SK-N-SH (cell line): ENCODE measurements around the gene GHDC. TPM values are rescaled to one million over a fixed set of nuclear protein-coding genes. Genes with fewer than 3 reads are reported as not detected.

ENCODE experiments used
- CTCF ChIA-PET: fragments of 300-600, 350-600 bp; formaldehyde crosslinking; extraction: SDS; loops from one replicate; lab custom pipeline; 2021; lab: Yijun Ruan, JAX
- POLR2A ChIA-PET: fragments of 350-600 bp; sonication (Branson Sonifier 250); formaldehyde crosslinking; extraction: SDS; loops from one replicate; lab custom pipeline; 2020; ENCODE audit warnings: antibody characterized with exemption, inconsistent platforms; lab: Yijun Ruan, JAX
- DNase-seq: peaks from one replicate; pipeline ENCODE4 v3.0.0; 2012
- H2AFZ ChIP-seq: fragments of 200-600 bp; sonication (generic); 2 replicates; pipeline ENCODE4 v1.8.1; 2016; ENCODE audit warnings: antibody characterized with exemption, mild to moderate bottlenecking, low read depth
- H3F3A ChIP-seq: fragments of 200-600 bp; sonication (generic); replicated peaks from 2 replicates; pipeline ENCODE3; 2016; ENCODE audit warnings: antibody characterized with exemption, mild to moderate bottlenecking; ENCODE audit not compliant: insufficient read depth
- H3K27ac ChIP-seq, 2 experiments: fragments of 200-500 bp in 1 of 2; fragments of 200-600 bp in 1 of 2; sonication (Bioruptor generic) in 1 of 2; sonication (generic), shearing (Covaris generic) in 1 of 2; 2 replicates each; pipeline versions ENCODE4 v1.5.1 to v1.6.1; 2014 to 2016; ENCODE audit warnings: low read depth in 2 of 2, inconsistent platforms in 1 of 2, low read length in 1 of 2, mild to moderate bottlenecking in 1 of 2, mixed read lengths in 1 of 2
- H3K27me3 ChIP-seq: fragments of 200-600 bp; sonication (generic), shearing (Covaris generic); 2 replicates; pipeline ENCODE4 v1.6.1; 2016; ENCODE audit warnings: mixed run types; ENCODE audit not compliant: insufficient read depth
- H3K36me3 ChIP-seq, 2 experiments: fragments of 200-500 bp in 1 of 2; fragments of 200-600 bp in 1 of 2; sonication (Bioruptor generic) in 1 of 2; sonication (generic) in 1 of 2; replicated peaks in 1 of 2; 2 replicates each; pipeline versions ENCODE3 to v1.5.1; 2014 to 2016; ENCODE audit warnings: low read length in 1 of 2, mild to moderate bottlenecking in 1 of 2; ENCODE audit not compliant: insufficient read depth in 2 of 2, control insufficient read depth in 1 of 2
- H3K4me1 ChIP-seq, 2 experiments: fragments of 200-500 bp in 1 of 2; fragments of 200-600 bp in 1 of 2; sonication (Bioruptor generic) in 1 of 2; sonication (generic), shearing (Covaris generic) in 1 of 2; 2 replicates each; pipeline versions ENCODE4 v1.5.1 to v1.6.1; 2014 to 2016; ENCODE audit warnings: low read depth in 1 of 2, low read length in 1 of 2, mixed run types in 1 of 2; ENCODE audit not compliant: insufficient read depth in 2 of 2, control insufficient read depth in 1 of 2
- H3K4me2 ChIP-seq: fragments of 200-600 bp; sonication (generic), shearing (Covaris generic); 2 replicates; pipeline ENCODE4 v1.6.1; 2017; ENCODE audit warnings: mixed run types
- H3K4me3 ChIP-seq, 2 experiments: fragments of 200-500 bp in 1 of 2; fragments of 200-600 bp in 1 of 2; sonication (Bioruptor generic) in 1 of 2; sonication (generic), shearing (Covaris generic) in 1 of 2; 2 replicates each; pipeline versions ENCODE4 v1.5.1 to v1.8.1; 2014 to 2016; ENCODE audit warnings: low read depth in 2 of 2, inconsistent platforms in 1 of 2, low read length in 1 of 2, mild to moderate bottlenecking in 1 of 2, mixed read lengths in 1 of 2, moderate library complexity in 1 of 2
- H3K79me2 ChIP-seq: fragments of 200-600 bp; sonication (generic); 2 replicates; pipeline ENCODE4 v1.8.1; 2017; ENCODE audit warnings: mild to moderate bottlenecking; ENCODE audit not compliant: insufficient read depth
- H3K9ac ChIP-seq: fragments of 200-600 bp; sonication (generic); 2 replicates; pipeline ENCODE4 v1.6.1; 2017; ENCODE audit warnings: mixed run types
- H3K9me2 ChIP-seq: fragments of 200-600 bp; sonication (generic); 2 replicates; pipeline ENCODE4 v1.6.1; 2017; ENCODE audit warnings: mixed run types
- H3K9me3 ChIP-seq: fragments of 200-600 bp; sonication (generic); 2 replicates; pipeline ENCODE4 v1.6.1; 2017; ENCODE audit warnings: mixed run types, mild to moderate bottlenecking, moderate library complexity
- H4K20me1 ChIP-seq: fragments of 200-600 bp; sonication (generic); 2 replicates; pipeline ENCODE4 v1.6.1; 2017; ENCODE audit warnings: mild to moderate bottlenecking, mixed run types; ENCODE audit not compliant: insufficient read depth
- ELF1 ChIP-seq: IDR thresholded peaks from 2 replicates; pipeline ENCODE4 v1.4.0; 2012
- EP300 ChIP-seq, 2 experiments: IDR thresholded peaks; 2 replicates each; pipeline versions ENCODE4 v1.4.0 to v1.6.1; 2012; ENCODE audit warnings: borderline replicate concordance in 1 of 2, low read depth in 1 of 2, low read length in 1 of 2
- EZH2phosphoT487 ChIP-seq: fragments of 200-600 bp; sonication (generic); IDR thresholded peaks from 2 replicates; pipeline ENCODE4 v1.6.1; 2017; ENCODE audit warnings: low read depth, mixed run types, mild to moderate bottlenecking, antibody characterized with exemption, moderate library complexity, borderline replicate concordance
- FOSL2 ChIP-seq: IDR thresholded peaks from 2 replicates; pipeline ENCODE4 v1.4.0; 2012; ENCODE audit warnings: low read depth, mild to moderate bottlenecking, moderate library complexity, borderline replicate concordance
- FOXJ3 ChIP-seq: sonication (generic); formaldehyde crosslinking; IDR thresholded peaks from 2 replicates; pipeline ENCODE4 v1.5.1; 2020; ENCODE audit warnings: mild to moderate bottlenecking, missing genetic modification reagents
- FOXM1 ChIP-seq: IDR thresholded peaks from 2 replicates; pipeline ENCODE4 v1.4.0; 2012; ENCODE audit warnings: low read depth, mild to moderate bottlenecking
- GATA2 ChIP-seq: sonication (generic); formaldehyde crosslinking; IDR thresholded peaks from 2 replicates; pipeline ENCODE4 v1.5.0; 2020; ENCODE audit warnings: mild to moderate bottlenecking, missing genetic modification reagents
- MXI1 ChIP-seq: IDR thresholded peaks from 2 replicates; pipeline ENCODE4 v1.6.1; 2012; ENCODE audit warnings: mild to moderate bottlenecking, low read depth, low read length, improper control_type of control experiment
- SMC3 ChIP-seq: IDR thresholded peaks from 2 replicates; pipeline ENCODE4 v1.6.1; 2012; ENCODE audit warnings: low read depth, low read length, improper control_type of control experiment
- TAF1 ChIP-seq: IDR thresholded peaks from 2 replicates; pipeline ENCODE4 v1.6.1; 2012; ENCODE audit warnings: low read depth, mild to moderate bottlenecking, low read length, moderate library complexity, borderline replicate concordance
- TEAD4 ChIP-seq: IDR thresholded peaks from 2 replicates; pipeline ENCODE4 v1.4.0; 2012; ENCODE audit warnings: mild to moderate bottlenecking, borderline replicate concordance; ENCODE audit not compliant: insufficient read depth
- WGBS: methylation state at CpG from one replicate; pipeline ENCODE4 v1.1.6; 2017; ENCODE audit warnings: low lambda C conversion rate; 5-methylcytosine and 5-hydroxymethylcytosine counted together
- polyA plus RNA-seq, 3 experiments: library from polyadenylated mRNA; depleted of rRNA; stranded (reverse); fragments of >200 nt; gene quantifications; 2 replicates each; pipeline ENCODE4 v1.2.3, GENCODE V29; 2012
- TF ChIP-seq, protein P1 (sequence below): fragments of 200-600 bp; sonication (generic); IDR thresholded peaks from 2 replicates; pipeline ENCODE4 v1.6.1; 2017; ENCODE audit warnings: antibody characterized with exemption, mild to moderate bottlenecking, moderate library complexity
- TF ChIP-seq, protein P2 (sequence below): fragments of 150-350 bp; IDR thresholded peaks from 2 replicates; pipeline ENCODE4 v1.6.1; 2016; ENCODE audit warnings: mild to moderate bottlenecking, low read depth, low read length
- TF ChIP-seq, protein P3 (sequence below): IDR thresholded peaks from 2 replicates; pipeline ENCODE4; 2012

Gene GHDC
- polyA plus RNA-seq, 1 of the 3 experiments (the other 2 are of a cell fraction): 15.8 TPM

DNA sequence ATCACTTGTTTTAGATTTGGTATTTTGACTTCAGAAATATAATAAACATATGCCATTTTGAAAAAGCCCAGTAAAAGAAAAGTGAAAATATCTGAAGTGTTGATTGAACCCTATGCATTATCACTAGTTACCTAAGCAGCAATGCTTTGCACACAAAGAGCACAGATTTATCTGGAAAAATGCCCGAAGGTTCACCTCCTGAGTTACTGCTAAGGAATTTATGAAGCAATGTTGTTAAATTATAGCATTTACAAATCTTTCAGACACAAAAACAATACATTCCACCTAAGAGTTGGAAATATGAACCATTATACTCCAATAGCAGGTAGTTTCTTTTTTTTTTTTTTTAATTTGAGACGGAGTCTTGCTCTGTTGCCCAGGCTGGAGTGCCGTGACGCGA, 38.9 kb upstream of the GHDC start:
- Histone ChIP-seq H3K9me2 (no peaks in the 10 kb centered on the region), H3K4me1 (no peaks in the 10 kb centered on the region; a peak in 1 of 4 replicates), H3K79me2 (peaks cover 47% of the 10 kb centered on the region), H3K4me2 (no peak overlapping the region), H3K9me3 (no peaks in the 10 kb centered on the region), H3F3A (peaks cover 6% of the 10 kb centered on the region), H3K4me3 (no peak overlapping the region), H3K27me3 (no peaks in the 10 kb centered on the region), H4K20me1 (no peaks in the 10 kb centered on the region), H2AFZ (no peak overlapping the region), H3K36me3 (peaks cover 0 to 10% of the 10 kb centered on the region in 2 experiments), H3K9ac (no peak overlapping the region), H3K27ac (no peak overlapping the region)
- ChIA-PET CTCF (interaction anchor here (1.1 to 3.3 kb wide), 2 partner anchors 11 to 89 kb away, joined by 4 to 14 read pairs; no protein-coding TSS in a partner anchor), POLR2A (no interaction called here)
- no peak for DNase-seq
- TF ChIP-seq, protein P1, sequence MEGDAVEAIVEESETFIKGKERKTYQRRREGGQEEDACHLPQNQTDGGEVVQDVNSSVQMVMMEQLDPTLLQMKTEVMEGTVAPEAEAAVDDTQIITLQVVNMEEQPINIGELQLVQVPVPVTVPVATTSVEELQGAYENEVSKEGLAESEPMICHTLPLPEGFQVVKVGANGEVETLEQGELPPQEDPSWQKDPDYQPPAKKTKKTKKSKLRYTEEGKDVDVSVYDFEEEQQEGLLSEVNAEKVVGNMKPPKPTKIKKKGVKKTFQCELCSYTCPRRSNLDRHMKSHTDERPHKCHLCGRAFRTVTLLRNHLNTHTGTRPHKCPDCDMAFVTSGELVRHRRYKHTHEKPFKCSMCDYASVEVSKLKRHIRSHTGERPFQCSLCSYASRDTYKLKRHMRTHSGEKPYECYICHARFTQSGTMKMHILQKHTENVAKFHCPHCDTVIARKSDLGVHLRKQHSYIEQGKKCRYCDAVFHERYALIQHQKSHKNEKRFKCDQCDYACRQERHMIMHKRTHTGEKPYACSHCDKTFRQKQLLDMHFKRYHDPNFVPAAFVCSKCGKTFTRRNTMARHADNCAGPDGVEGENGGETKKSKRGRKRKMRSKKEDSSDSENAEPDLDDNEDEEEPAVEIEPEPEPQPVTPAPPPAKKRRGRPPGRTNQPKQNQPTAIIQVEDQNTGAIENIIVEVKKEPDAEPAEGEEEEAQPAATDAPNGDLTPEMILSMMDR: no peak
- TF ChIP-seq TEAD4 (no peak), FOXM1 (no peak)
- WGBS: 95% methylated on average over 5 of the region's 5 CpGs

DNA sequence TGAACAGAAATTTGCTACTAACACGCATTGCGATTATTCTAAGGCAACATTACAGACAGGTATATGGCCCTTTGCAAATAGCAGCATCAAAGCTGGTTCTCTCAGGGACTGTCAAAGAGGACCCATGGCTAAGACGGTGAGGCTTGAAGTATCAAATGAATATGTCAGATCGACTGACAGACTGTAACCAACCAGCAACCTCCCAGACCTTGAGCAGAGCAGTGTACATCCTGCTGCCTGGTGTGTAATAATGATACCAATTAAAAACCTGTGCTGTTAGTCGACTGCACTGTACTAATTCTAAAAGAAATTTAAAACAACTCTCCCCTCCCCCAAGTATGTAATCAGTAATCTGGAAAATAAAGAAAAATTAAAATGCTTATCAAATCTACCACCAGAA, 35.9 kb upstream of the GHDC start:
- CTCF ChIA-PET: interaction anchor here (3.3 kb wide), 1 partner anchor 8 kb away, joined by 14 read pairs; no protein-coding TSS in a partner anchor
- H3K9ac ChIP-seq: no peak overlapping the region

More for the DNA sequence above, 35.9 kb upstream of the GHDC start:
- Histone ChIP-seq H2AFZ (no peak overlapping the region), H3K4me2 (no peak overlapping the region), H3K9me2 (no peaks in the 10 kb centered on the region), H3K36me3 (peaks cover 0 to 32% of the 10 kb centered on the region in 2 experiments), H3K9me3 (no peaks in the 10 kb centered on the region), H3F3A (peaks cover 16% of the 10 kb centered on the region), H3K27ac (no peak overlapping the region), H3K4me3 (no peak overlapping the region), H3K4me1 (no peaks in the 10 kb centered on the region; a peak in 1 of 4 replicates), H3K79me2 (peaks cover 19% of the 10 kb centered on the region), H3K27me3 (no peaks in the 10 kb centered on the region), H4K20me1 (no peaks in the 10 kb centered on the region)
- WGBS: 72% methylated on average over 5 of the region's 5 CpGs
- no peak for DNase-seq
- POLR2A ChIA-PET: no interaction called here
- TF ChIP-seq, protein P2, sequence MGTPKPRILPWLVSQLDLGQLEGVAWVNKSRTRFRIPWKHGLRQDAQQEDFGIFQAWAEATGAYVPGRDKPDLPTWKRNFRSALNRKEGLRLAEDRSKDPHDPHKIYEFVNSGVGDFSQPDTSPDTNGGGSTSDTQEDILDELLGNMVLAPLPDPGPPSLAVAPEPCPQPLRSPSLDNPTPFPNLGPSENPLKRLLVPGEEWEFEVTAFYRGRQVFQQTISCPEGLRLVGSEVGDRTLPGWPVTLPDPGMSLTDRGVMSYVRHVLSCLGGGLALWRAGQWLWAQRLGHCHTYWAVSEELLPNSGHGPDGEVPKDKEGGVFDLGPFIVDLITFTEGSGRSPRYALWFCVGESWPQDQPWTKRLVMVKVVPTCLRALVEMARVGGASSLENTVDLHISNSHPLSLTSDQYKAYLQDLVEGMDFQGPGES: no peak
- TF ChIP-seq EZH2phosphoT487: no peak
- TF ChIP-seq, protein P3, sequence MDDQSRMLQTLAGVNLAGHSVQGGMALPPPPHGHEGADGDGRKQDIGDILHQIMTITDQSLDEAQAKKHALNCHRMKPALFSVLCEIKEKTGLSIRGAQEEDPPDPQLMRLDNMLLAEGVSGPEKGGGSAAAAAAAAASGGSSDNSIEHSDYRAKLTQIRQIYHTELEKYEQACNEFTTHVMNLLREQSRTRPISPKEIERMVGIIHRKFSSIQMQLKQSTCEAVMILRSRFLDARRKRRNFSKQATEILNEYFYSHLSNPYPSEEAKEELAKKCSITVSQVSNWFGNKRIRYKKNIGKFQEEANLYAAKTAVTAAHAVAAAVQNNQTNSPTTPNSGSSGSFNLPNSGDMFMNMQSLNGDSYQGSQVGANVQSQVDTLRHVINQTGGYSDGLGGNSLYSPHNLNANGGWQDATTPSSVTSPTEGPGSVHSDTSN: no peak
- no peak for TF ChIP-seq FOSL2
- no peak for TF ChIP-seq EP300 (IDR thresholded peaks at IDR 0.05; ENCODE audit: borderline replicate concordance in 1 of 2, low read depth in 1 of 2, low read length in 1 of 2)
- TF ChIP-seq, protein P1: no peak
- TF ChIP-seq MXI1: no peak
- TF ChIP-seq TAF1: no peak
- TF ChIP-seq SMC3: no peak
- no peak for TF ChIP-seq FOXJ3 (CRISPR knock-in tag)
- TF ChIP-seq GATA2 (CRISPR knock-in tag): no peak
- TF ChIP-seq ELF1: no peak
